Ishikawa (cell line): ENCODE results near the gene B4GALT2.

Experiments
- CEBPB ChIP-seq: IDR thresholded peaks from 2 replicates; pipeline ENCODE4 v1.6.1; 2012
- CREB1 ChIP-seq: IDR thresholded peaks from 2 replicates; pipeline ENCODE4 v1.6.1; 2012; ENCODE audit warnings: low read depth
- EGR1 ChIP-seq: IDR thresholded peaks from 2 replicates; pipeline ENCODE4 v1.6.1; 2012
- EP300 ChIP-seq: IDR thresholded peaks from 2 replicates; pipeline ENCODE4 v1.6.1; 2012; ENCODE audit warnings: borderline replicate concordance
- FOXM1 ChIP-seq: IDR thresholded peaks from 2 replicates; pipeline ENCODE4 v1.6.1; 2012; ENCODE audit warnings: low read depth, borderline replicate concordance
- MAX ChIP-seq: IDR thresholded peaks from 2 replicates; pipeline ENCODE4 v1.6.1; 2012
- NFIC ChIP-seq: IDR thresholded peaks from 2 replicates; pipeline ENCODE4 v1.6.1; 2012
- RAD21 ChIP-seq: IDR thresholded peaks from 2 replicates; pipeline ENCODE4 v1.6.1; 2012; ENCODE audit warnings: low read depth
- REST ChIP-seq: IDR thresholded peaks from 2 replicates; pipeline ENCODE4 v1.6.1; 2012; ENCODE audit warnings: low read depth, mild to moderate bottlenecking
- TAF1 ChIP-seq: IDR thresholded peaks from 2 replicates; pipeline ENCODE4 v1.6.1; 2012; ENCODE audit warnings: low read depth, mild to moderate bottlenecking
- TCF12 ChIP-seq: IDR thresholded peaks from 2 replicates; pipeline ENCODE4 v1.6.1; 2012; ENCODE audit warnings: low read depth
- TEAD4 ChIP-seq: IDR thresholded peaks from 2 replicates; pipeline ENCODE4 v1.6.1; 2012
- YY1 ChIP-seq: IDR thresholded peaks from 2 replicates; pipeline ENCODE4 v1.6.1; 2012; ENCODE audit warnings: low read depth
- ZBTB7A ChIP-seq: IDR thresholded peaks from 2 replicates; pipeline ENCODE4 v1.6.1; 2012; ENCODE audit warnings: low read depth
- TF ChIP-seq, protein P1 (sequence below): IDR thresholded peaks from 2 replicates; pipeline ENCODE4 v1.6.1; 2012

B4GALT2 gene

GRCh38 chr1:43958351-43959255 lies 20.4 kb upstream of the B4GALT2 start:
- TF ChIP-seq EP300: no peak
- TF ChIP-seq EGR1: no peak
- TF ChIP-seq REST: no peak
- no peak for TF ChIP-seq RAD21
- TF ChIP-seq TEAD4: no peak
- no peak for TF ChIP-seq MAX
- no peak for TF ChIP-seq ZBTB7A
- TF ChIP-seq, protein P1, sequence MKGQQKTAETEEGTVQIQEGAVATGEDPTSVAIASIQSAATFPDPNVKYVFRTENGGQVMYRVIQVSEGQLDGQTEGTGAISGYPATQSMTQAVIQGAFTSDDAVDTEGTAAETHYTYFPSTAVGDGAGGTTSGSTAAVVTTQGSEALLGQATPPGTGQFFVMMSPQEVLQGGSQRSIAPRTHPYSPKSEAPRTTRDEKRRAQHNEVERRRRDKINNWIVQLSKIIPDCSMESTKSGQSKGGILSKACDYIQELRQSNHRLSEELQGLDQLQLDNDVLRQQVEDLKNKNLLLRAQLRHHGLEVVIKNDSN: no peak
- TF ChIP-seq NFIC: no peak
- no peak for TF ChIP-seq YY1
- no peak for TF ChIP-seq CREB1
- no peak for TF ChIP-seq CEBPB
- no peak for TF ChIP-seq TAF1
- no peak for TF ChIP-seq TCF12
- TF ChIP-seq FOXM1: no peak

DNA sequence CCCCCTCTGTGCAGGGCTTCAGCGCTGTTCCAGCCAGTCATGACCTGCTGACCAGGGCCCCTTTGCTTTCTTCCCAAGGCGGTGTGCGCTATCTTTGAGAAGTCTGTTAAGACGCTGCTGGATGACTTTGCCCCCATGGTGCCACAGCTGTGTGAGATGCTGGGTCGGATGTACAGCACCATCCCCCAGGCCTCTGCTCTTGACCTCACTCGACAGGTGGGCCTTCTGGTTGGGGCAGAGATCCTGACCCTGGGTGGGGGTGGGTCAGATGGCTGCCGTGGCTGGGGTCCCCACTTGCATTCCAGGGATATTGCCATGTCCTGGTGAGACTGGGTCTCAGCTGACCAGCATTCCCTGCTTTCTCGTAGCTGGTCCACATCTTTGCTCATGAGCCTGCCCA lies 18.2 kb upstream of the B4GALT2 start:
- TF ChIP-seq CEBPB (no peak), TAF1 (no peak), NFIC (no peak), YY1 (no peak), CREB1 (no peak), RAD21 (no peak), ZBTB7A (no peak), TCF12 (no peak), REST (no peak), FOXM1 (no peak), TEAD4 (no peak)
- TF ChIP-seq, protein P1: no peak

- no peak for TF ChIP-seq TCF12
- TF ChIP-seq TAF1: no peak
- no peak for TF ChIP-seq FOXM1
- no peak for TF ChIP-seq RAD21
- TF ChIP-seq EGR1: no peak
- no peak for TF ChIP-seq MAX
- no peak for TF ChIP-seq REST
- no peak for TF ChIP-seq CEBPB
- no peak for TF ChIP-seq TEAD4
- no peak for TF ChIP-seq CREB1
- TF ChIP-seq NFIC: no peak
- TF ChIP-seq, protein P1: no peak
- TF ChIP-seq ZBTB7A: no peak
- TF ChIP-seq YY1: no peak
- TF ChIP-seq EP300: no peak
These were observed 17.3 kb upstream of the B4GALT2 start for GRCh38 chr1:43961692-43962091.
